ENCODE results near the gene KCNIP4. TPM values are rescaled to one million over a fixed set of nuclear protein-coding genes. Genes with fewer than 3 reads are reported as not detected.

KCNIP4 gene
- total and polyA plus RNA-seq, 11 donors: 0.19 TPM; not detected in 10

- Histone ChIP-seq H3K4me1 (no peaks in the 10 kb centered on the region), H3K27ac (no peak overlapping the region), H3K27me3 (no peaks in the 10 kb centered on the region), H3K4me3 (no peak overlapping the region), H3K36me3 (no peaks in the 10 kb centered on the region), H3K9me3 (no peaks in the 10 kb centered on the region)
- TF ChIP-seq CTCF (IDR thresholded peaks at IDR 0.05) (no peak), POLR2A (IDR thresholded peaks at IDR 0.05) (no peak)
- ATAC-seq (no peak), DNase-seq (no peak)
- intact Hi-C loops (cut with DNase I): no loop called here
- WGBS, 4 donors: 50 to 61% (median 51%) methylated on average over 5 of the region's 5 CpGs
Measured at GRCh38 chr4:21596521-21596920, 352.1 kb downstream of the KCNIP4 start.

- intact Hi-C loops (cut with DNase I): no loop called here
- Histone ChIP-seq H3K27ac (no peak overlapping the region), H3K4me3 (no peak overlapping the region), H3K27me3 (no peaks in the 10 kb centered on the region), H3K36me3 (no peaks in the 10 kb centered on the region), H3K9me3 (no peaks in the 10 kb centered on the region), H3K4me1 (no peaks in the 10 kb centered on the region)
- ATAC-seq (no peak), DNase-seq (no peak)
- TF ChIP-seq POLR2A (IDR thresholded peaks at IDR 0.05): no peak
- TF ChIP-seq CTCF (IDR thresholded peaks at IDR 0.05): no peak
Measured at GRCh38 chr4:21593671-21594001, 354.9 kb downstream of the KCNIP4 start.

GRCh38 chr4:21592970-21593670 lies 355.5 kb downstream of the KCNIP4 start:
- ATAC-seq: no peak

GRCh38 chr4:21577056-21577455 lies 371.5 kb downstream of the KCNIP4 start:
- intact Hi-C loops (cut with DNase I): no loop called here

More at GRCh38 chr4:21592970-21593670, 355.5 kb downstream of the KCNIP4 start:
- 62 to 76% (median 72%) methylated on average over 8 of the region's 8 CpGs for WGBS, 4 donors
- Histone ChIP-seq H3K36me3 (no peaks in the 10 kb centered on the region), H3K4me3 (no peak overlapping the region), H3K9me3 (no peaks in the 10 kb centered on the region), H3K4me1 (no peaks in the 10 kb centered on the region), H3K27ac (no peak overlapping the region), H3K27me3 (no peaks in the 10 kb centered on the region)
- no peak for DNase-seq
- no peak for TF ChIP-seq POLR2A (IDR thresholded peaks at IDR 0.05)
- intact Hi-C loops (cut with DNase I): no loop called here

More at GRCh38 chr4:21577056-21577455, 371.5 kb downstream of the KCNIP4 start:
- no peaks in the 10 kb centered on the region for H3K9me3 ChIP-seq
- 75 to 88% (median 79%) methylated on average over 2 of the region's 2 CpGs for WGBS, 4 donors
- H3K4me1 ChIP-seq: no peaks in the 10 kb centered on the region
- no peak overlapping the region for H3K4me3 ChIP-seq
- ATAC-seq (peak in 1 of 4 donors; percentile 41), DNase-seq (no peak)
- H3K36me3 ChIP-seq: no peaks in the 10 kb centered on the region
- H3K27me3 ChIP-seq: no peaks in the 10 kb centered on the region
- no peak overlapping the region for H3K27ac ChIP-seq
- TF ChIP-seq POLR2A (IDR thresholded peaks at IDR 0.05) (no peak), CTCF (IDR thresholded peaks at IDR 0.05) (no peak)

All from heart left ventricle (tissue), 16 donors.